ENCODE data around the gene OR51I1. TPM values are rescaled to one million over a fixed set of nuclear protein-coding genes. Genes with fewer than 3 reads are reported as not detected.

Gene OR51I1
- total RNA-seq, 1 experiment from 2014 or later = not detected

- H2AFZ ChIP-seq (ENCODE audit: low read length) = no peak overlapping the region
- H3K4me1 ChIP-seq (ENCODE audit: insufficient read depth, low read length) = no peaks in the 10 kb centered on the region
Measured at GRCh38 chr11:5476186-5476819, 35.0 kb upstream of the OR51I1 start.

More at GRCh38 chr11:5476186-5476819, 35.0 kb upstream of the OR51I1 start:
- H2BK12ac ChIP-seq (ENCODE audit: insufficient read length, low read depth, low read length) = no peak overlapping the region
- H3K4me3 Mint-ChIP-seq = no peak overlapping the region
- no peak overlapping the region for H3K4ac ChIP-seq (ENCODE audit: low read depth, low read length)
- no peak overlapping the region for H2BK20ac ChIP-seq (ENCODE audit: low read depth, low read length, poor library complexity, severe bottlenecking)
- H3K9me3 Mint-ChIP-seq = peaks cover 7 to 8% of the 10 kb centered on the region in 2 experiments
- H3K27ac Mint-ChIP-seq = no peak overlapping the region
- peaks cover 2 to 9% (median 3%) of the 10 kb centered on the region in 3 experiments; a peak in 5 of 7 replicates for H3K36me3 Mint-ChIP-seq (ENCODE audit: insufficient read depth in 1 of 3, low read depth in 3 of 3)
- no peaks in the 10 kb centered on the region for H3K27me3 Mint-ChIP-seq (ENCODE audit: low read depth)
- no peak overlapping the region for H2BK5ac ChIP-seq (ENCODE audit: insufficient read length, low read length)
- H3K79me2 ChIP-seq (ENCODE audit: insufficient read depth, low read length) = no peaks in the 10 kb centered on the region
- no peak overlapping the region for H3K27ac ChIP-seq (ENCODE audit: insufficient read length, low read depth, low read length)
- peak; percentile 56 for DNase-seq
- H3K4me2 ChIP-seq (ENCODE audit: insufficient read depth, insufficient read length, low read length) = no peak overlapping the region
- H4K8ac ChIP-seq (replicated peaks; ENCODE audit: insufficient read length, low read depth, low read length) = no peak overlapping the region
- H2BK15ac ChIP-seq (ENCODE audit: low read depth, low read length) = no peak overlapping the region
- H4K91ac ChIP-seq (ENCODE audit: insufficient read length, low read depth, low read length) = no peak overlapping the region
- H3T11ph ChIP-seq (ENCODE audit: low read length) = no peak overlapping the region
- no peak overlapping the region for H2BK120ac ChIP-seq (ENCODE audit: low read depth, low read length, poor library complexity, severe bottlenecking)
- no peak overlapping the region for H4K5ac ChIP-seq (ENCODE audit: insufficient read length, low read depth, low read length)
- WGBS (ENCODE audit: extremely low coverage, insufficient read length, low lambda C conversion rate) = no CpG with 5 or more reads among the region's 2 CpGs
- H4K20me1 ChIP-seq (ENCODE audit: control insufficient read depth, insufficient read depth, insufficient read length) = no peaks in the 10 kb centered on the region
- TF ChIP-seq CTCF (conservative IDR thresholded peaks at IDR 0.05) = peak; percentile 86
- H2AK5ac ChIP-seq (ENCODE audit: insufficient read length, low read length) = no peak overlapping the region
- no peak overlapping the region for H3K23ac ChIP-seq (ENCODE audit: insufficient read length, low read depth, low read length)
- no peaks in the 10 kb centered on the region for H3K23me2 ChIP-seq (ENCODE audit: insufficient read length, low read depth, low read length, poor library complexity, severe bottlenecking)
- no peaks in the 10 kb centered on the region for H3K27me3 ChIP-seq (ENCODE audit: insufficient read depth, low read length)
- no peaks in the 10 kb centered on the region for H3K4me1 Mint-ChIP-seq
- H3K9ac ChIP-seq (ENCODE audit: extremely low read depth, insufficient read length, low read length) = no peak overlapping the region
- no peak overlapping the region for H3K56ac ChIP-seq (ENCODE audit: insufficient read length, low read depth, low read length)
- H3K18ac ChIP-seq (ENCODE audit: insufficient read length, low read depth, low read length) = no peak overlapping the region
- H3K79me1 ChIP-seq (ENCODE audit: insufficient read depth, low read depth, low read length, poor library complexity, severe bottlenecking) = no peaks in the 10 kb centered on the region
- H3K9me3 ChIP-seq (ENCODE audit: control insufficient read depth, low read depth, low read length) = no peaks in the 10 kb centered on the region
- no peak overlapping the region for H3K14ac ChIP-seq (ENCODE audit: insufficient read depth, low read length)
